HFF-Myc (cell line): ENCODE data around the gene LILRB3.
"Not testable (repeated sequence)": the region's sequence is repeated elsewhere in the genome, so short reads cannot be mapped to it uniquely, and the experiment has no call there.

Experiments
- DNase-seq: peaks from one replicate; pipeline ENCODE4 v3.0.0-alpha.2; 2011; ENCODE audit warnings: low read depth; ENCODE audit errors: extremely low read depth
- H3K4me3 ChIP-seq: replicated peaks from 2 replicates; pipeline ENCODE4 v1.5.1; 2011; ENCODE audit warnings: low read depth, mild to moderate bottlenecking, control low read depth, low read length
- TF ChIP-seq, protein P1 (sequence below): IDR thresholded peaks from 2 replicates; pipeline ENCODE4 v1.5.1; 2012; ENCODE audit warnings: mild to moderate bottlenecking, low read depth, low read length, control low read depth; ENCODE audit errors: missing control alignments

Gene LILRB3

DNA sequence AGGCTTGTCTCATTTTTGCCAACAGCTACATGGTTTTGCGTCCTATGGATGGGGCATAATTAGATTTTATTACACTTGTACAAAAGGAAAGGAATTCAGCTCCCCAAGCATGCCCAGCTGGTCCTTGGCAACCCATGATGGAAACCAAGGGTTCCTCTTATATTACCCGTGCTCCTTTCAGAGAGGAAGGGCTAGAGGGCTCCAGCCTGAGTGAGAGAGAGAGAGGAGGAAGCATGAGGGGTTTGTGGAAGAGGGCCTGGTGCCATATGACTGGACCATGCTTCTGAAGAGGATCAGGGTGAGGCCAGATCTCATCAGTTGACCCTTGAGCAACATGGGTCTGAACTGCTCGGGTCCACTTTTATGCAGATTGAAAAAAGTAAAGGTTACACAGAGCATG, 25.7 kb downstream of the LILRB3 start:
- no peak for DNase-seq
- no peak overlapping the region for H3K4me3 ChIP-seq
- TF ChIP-seq, protein P1, sequence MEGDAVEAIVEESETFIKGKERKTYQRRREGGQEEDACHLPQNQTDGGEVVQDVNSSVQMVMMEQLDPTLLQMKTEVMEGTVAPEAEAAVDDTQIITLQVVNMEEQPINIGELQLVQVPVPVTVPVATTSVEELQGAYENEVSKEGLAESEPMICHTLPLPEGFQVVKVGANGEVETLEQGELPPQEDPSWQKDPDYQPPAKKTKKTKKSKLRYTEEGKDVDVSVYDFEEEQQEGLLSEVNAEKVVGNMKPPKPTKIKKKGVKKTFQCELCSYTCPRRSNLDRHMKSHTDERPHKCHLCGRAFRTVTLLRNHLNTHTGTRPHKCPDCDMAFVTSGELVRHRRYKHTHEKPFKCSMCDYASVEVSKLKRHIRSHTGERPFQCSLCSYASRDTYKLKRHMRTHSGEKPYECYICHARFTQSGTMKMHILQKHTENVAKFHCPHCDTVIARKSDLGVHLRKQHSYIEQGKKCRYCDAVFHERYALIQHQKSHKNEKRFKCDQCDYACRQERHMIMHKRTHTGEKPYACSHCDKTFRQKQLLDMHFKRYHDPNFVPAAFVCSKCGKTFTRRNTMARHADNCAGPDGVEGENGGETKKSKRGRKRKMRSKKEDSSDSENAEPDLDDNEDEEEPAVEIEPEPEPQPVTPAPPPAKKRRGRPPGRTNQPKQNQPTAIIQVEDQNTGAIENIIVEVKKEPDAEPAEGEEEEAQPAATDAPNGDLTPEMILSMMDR = no peak

DNA sequence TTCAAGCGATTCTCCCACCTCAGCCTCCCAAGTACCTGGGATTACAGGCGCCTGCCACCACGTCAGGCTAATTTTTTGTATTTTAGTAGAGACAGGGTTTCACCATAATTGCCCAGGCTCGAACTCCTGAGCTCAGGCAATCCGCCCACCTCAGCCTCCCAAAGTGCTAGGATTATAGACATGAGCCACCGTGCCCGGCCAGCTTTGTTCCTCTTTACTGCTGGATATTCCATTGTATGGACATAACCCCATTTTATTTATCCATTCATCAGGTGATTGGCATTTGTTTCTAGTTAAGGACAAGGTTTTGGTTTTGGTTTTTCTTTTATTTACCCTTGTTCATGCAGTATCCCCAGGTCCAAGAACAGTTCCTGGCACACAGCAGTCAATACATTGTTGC, 26.3 kb downstream of the LILRB3 start:
- no peak for DNase-seq
- TF ChIP-seq, protein P1 = no peak
- no peak overlapping the region for H3K4me3 ChIP-seq

DNA sequence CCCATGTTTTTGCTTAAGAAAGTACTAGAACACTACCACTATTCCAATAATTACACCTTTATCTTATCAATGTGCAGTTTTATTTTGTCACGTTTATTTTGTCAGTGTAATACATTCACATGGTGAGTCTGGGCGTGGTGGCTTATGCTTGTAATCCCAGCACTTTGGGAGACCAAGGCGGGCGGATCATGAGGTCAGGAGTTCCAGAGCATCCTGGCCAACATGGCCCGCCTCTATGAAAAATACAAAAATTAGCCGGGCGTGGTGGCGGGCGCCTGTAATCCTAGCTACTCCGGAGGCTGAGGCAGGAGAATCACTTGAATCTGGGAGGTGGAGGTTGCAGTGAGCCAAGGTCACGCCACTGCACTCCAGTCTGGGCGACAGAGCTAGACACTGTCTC, 28.3 kb downstream of the LILRB3 start:
- DNase-seq, H3K4me3 ChIP-seq: not testable (repeated sequence)

DNA sequence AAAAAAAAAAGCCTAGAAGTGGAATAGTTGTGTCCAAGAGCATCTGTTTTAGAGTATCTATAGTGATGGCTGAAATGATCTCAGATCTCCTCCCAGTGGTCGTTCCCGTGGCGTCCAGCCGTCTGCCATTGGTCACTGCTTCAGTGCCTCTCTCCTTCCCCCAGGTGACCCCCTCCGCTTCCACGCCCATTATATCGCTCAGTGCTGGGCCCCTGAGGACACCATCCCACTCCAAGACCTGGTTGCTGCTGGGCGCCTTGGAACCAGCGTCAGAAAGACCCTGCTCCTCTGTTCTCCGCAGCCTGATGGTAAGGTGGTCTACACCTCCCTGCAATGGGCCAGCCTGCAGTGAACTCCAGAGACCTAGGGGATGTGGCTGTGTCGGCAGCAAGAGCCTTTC, 29.8 kb downstream of the LILRB3 start:
- H3K4me3 ChIP-seq = no peak overlapping the region
- TF ChIP-seq, protein P1 = no peak
- DNase-seq = no peak

DNA sequence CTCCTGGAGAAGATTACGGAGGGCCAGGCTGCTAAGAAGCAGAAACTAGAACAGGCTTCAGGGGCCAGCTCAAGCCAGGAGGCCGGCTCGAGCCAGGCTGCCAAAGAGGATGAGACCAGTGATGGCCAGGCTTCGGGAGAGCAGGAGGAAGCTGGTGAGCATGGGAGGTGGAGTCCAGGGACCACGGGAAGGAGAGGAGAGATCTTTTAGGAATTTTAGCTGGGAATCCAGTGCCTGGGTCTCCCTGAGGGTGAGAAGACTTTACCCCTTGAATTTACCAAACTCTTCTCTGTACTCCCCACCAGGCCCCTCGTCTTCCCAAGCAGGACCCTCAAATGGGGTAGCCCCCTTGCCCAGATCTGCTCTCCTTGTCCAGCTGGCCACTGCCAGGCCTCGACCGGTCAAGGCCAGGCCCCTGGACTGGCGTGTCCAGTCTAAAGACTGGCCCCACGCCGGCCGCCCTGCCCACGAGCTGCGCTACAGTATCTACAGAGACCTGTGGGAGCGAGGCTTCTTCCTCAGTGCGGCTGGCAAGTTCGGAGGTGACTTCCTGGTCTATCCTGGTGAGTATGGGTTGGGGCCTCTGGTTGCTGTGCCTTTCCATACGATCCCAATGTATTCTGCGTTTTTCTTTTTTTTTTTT, 30.9 kb downstream of the LILRB3 start:
- peak overlapping the region; percentile 76 for H3K4me3 ChIP-seq
- TF ChIP-seq, protein P1 = no peak
- DNase-seq = no peak

DNA sequence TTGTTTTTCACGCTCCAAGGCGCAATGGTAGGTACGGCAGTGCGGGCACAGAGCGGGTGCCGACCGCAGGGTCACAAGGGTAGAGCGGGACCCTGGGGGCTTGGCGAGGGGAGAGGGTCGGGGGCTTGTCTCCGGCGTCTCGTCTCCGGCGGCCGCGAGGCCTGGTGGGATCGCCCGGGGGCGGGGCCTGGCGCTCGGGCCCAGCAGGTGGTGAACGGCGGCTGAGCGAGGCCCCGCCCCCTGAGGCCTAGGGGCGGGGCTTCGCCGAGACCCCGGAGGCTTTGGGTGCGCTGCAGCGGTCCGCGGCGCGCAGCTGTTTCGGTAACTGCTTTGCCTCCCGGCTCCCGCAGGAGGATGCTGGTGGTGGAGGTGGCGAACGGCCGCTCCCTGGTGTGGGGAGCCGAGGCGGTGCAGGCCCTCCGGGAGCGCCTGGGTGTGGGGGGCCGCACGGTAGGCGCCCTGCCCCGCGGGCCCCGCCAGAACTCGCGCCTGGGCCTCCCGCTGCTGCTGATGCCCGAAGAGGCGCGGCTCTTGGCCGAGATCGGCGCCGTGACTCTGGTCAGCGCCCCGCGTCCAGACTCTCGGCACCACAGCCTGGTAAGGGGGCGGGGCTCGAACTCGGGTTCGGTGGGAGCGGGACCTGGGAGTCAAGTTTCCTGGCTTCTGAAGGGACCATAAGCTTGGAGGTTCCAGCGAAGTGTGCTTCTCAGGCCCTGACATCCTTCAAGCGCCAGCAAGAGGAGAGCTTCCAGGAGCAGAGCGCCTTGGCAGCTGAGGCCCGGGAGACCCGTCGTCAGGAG, 31.6 kb downstream of the LILRB3 start, which contains the start of gene TSEN34:
Gene TSEN34, plus strand, starts transcription at position 298 of the 800 bp plus-strand sequence. Its CDS starts 57 bp downstream, at position 355.
- DNase-seq = no peak
- H3K4me3 ChIP-seq = peak within 1 kb of the TSS; percentile 76
- TF ChIP-seq, protein P1 = no peak

DNA sequence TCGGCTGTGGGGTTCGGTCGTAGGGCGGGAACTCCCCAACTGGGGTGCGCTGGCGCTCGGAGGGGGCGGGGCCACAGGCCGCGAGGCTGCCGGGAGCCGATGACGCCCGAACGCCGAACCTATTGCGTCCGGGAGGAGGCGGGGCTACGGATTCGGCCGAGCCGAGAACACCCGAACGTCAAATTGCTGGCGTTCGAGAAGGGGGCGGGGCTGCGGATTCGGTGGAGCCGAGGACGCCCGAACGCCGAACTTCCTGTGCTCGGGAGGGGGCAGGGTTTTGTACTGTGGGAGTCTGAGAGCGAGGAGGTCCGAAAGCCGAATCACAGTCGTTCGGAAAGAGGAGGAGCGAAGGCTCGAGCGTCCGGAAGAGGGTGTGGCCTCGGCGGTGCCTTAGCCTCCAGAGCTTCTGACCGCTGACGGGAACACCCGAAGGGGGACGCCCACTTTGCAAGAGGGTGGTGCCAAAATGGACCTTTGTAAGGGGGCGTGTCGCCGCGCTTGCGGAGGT, 32.2 kb downstream of the LILRB3 start:
- peak overlapping the region; percentile 76 for H3K4me3 ChIP-seq
- DNase-seq = peak; percentile 99
- TF ChIP-seq, protein P1 = no peak
